HCT116 (cell line): Measurements from ENCODE around the gene WDR31. TPM values are rescaled to one million over a fixed set of nuclear protein-coding genes. Genes with fewer than 3 reads are reported as not detected.

Experiments
- ATAC-seq: fragments of 200-7000 bp; cut with Tn5 transposase; 2 replicates; pipeline ENCODE4 v1.9.1; 2020; ENCODE audit warnings: mild to moderate bottlenecking, moderate library complexity
- BruUV-seq: library from RNA; stranded (reverse); fragments of 400-500 nt; replicated peaks from 2 replicates; lab custom pipeline; 2021; lab: Mats Ljungman, UMichigan
- CTCF ChIA-PET: fragments of 300-600 bp; sonication (Branson Sonifier 250); formaldehyde crosslinking; loops from one replicate; lab custom pipeline; 2021; ENCODE audit warnings: antibody characterized with exemption; lab: Charles Lee
- POLR2A ChIA-PET: fragments of 300-600, 350-600 bp; sonication (Branson Sonifier 250); formaldehyde crosslinking; loops from one replicate; lab custom pipeline; 2021; ENCODE audit warnings: antibody characterized with exemption; lab: Charles Lee
- RAD21 ChIA-PET, 2 experiments: fragments of 300-600 bp; sonication (Branson Sonifier 250); formaldehyde crosslinking; loops; one replicate each; lab custom pipeline; 2023; ENCODE audit warnings: low total read pairs in 2 of 2; ENCODE audit not compliant: uncharacterized antibody in 2 of 2, unreplicated experiment in 2 of 2, low non-redundant PET in 1 of 2; lab: Charles Lee
- DNase-seq: peaks from one replicate; pipeline ENCODE4 v3.0.0-alpha.2; 2010; ENCODE audit warnings: low read depth, low spot score
- H2AFZ ChIP-seq: fragments of 200-600 bp; shearing (Covaris generic), sonication (generic); 2 replicates; pipeline ENCODE4 v1.6.1; 2017; ENCODE audit warnings: low read depth, mixed run types, mixed read lengths, antibody characterized with exemption, low read length; ENCODE audit not compliant: poor library complexity, severe bottlenecking
- H3K27ac ChIP-seq: 2 replicates; pipeline ENCODE4 v1.5.1; 2012; ENCODE audit warnings: low read depth, low read length
- H3K27me3 ChIP-seq: fragments of 200-600 bp; sonication (generic); 2 replicates; pipeline ENCODE4 v1.6.1; 2016; ENCODE audit warnings: mixed run types, low read length, mixed read lengths; ENCODE audit not compliant: insufficient read depth
- H3K36me3 ChIP-seq, 2 experiments: fragments of 200-500 bp in 1 of 2; fragments of 200-600 bp in 1 of 2; sonication (Bioruptor generic) in 1 of 2; sonication (generic) in 1 of 2; 2 replicates each; pipeline versions ENCODE4 v1.5.1 to v1.6.1; 2014 to 2016; ENCODE audit warnings: low read length in 2 of 2, inconsistent platforms in 1 of 2, mixed read lengths in 1 of 2, mixed run types in 1 of 2; ENCODE audit not compliant: insufficient read depth in 2 of 2, control insufficient read depth in 1 of 2
- H3K4me1 ChIP-seq, 2 experiments: fragments of 200-600 bp in 1 of 2; sonication (generic) in 1 of 2; 2 replicates each; pipeline versions ENCODE4 v1.5.1 to v1.6.1; 2012 to 2017; ENCODE audit warnings: low read length in 2 of 2, inconsistent platforms in 1 of 2, mild to moderate bottlenecking in 1 of 2, mixed read lengths in 1 of 2, mixed run types in 1 of 2, moderate library complexity in 1 of 2; ENCODE audit not compliant: insufficient read depth in 2 of 2, control insufficient read depth in 1 of 2
- H3K4me2 ChIP-seq: fragments of 200-600 bp; sonication (generic); 2 replicates; pipeline ENCODE4 v1.6.1; 2017; ENCODE audit warnings: mixed run types, low read length, mixed read lengths
- H3K4me3 ChIP-seq, 2 experiments: fragments of 200-600 bp in 1 of 2; sonication (generic) in 1 of 2; replicated peaks in 1 of 2; 2 replicates each; pipeline ENCODE4 v1.5.1; 2011 to 2016; ENCODE audit warnings: low read length in 2 of 2, control low read depth in 1 of 2, low read depth in 1 of 2, mild to moderate bottlenecking in 1 of 2, mixed read lengths in 1 of 2, mixed run types in 1 of 2
- H3K79me2 ChIP-seq: fragments of 200-600 bp; sonication (generic); 2 replicates; pipeline ENCODE4 v1.6.1; 2017; ENCODE audit warnings: mild to moderate bottlenecking, mixed run types, low read length, moderate library complexity, mixed read lengths; ENCODE audit not compliant: insufficient read depth
- H3K9ac ChIP-seq: fragments of 200-600 bp; sonication (generic); 2 replicates; pipeline ENCODE4 v1.6.1; 2016; ENCODE audit warnings: low read length, mixed read lengths
- H3K9me2 ChIP-seq: fragments of 200-600 bp; sonication (generic), shearing (Covaris generic); 2 replicates; pipeline ENCODE4 v1.6.1; 2017; ENCODE audit warnings: mixed run types, mild to moderate bottlenecking, moderate library complexity; ENCODE audit not compliant: insufficient read depth
- H3K9me3 ChIP-seq, 2 experiments: fragments of 200-500 bp in 1 of 2; fragments of 200-600 bp in 1 of 2; sonication (Bioruptor generic) in 1 of 2; sonication (generic) in 1 of 2; 2 replicates each; pipeline ENCODE4 v1.6.1; 2014 to 2017; ENCODE audit warnings: low read length in 2 of 2, mixed read lengths in 2 of 2, inconsistent platforms in 1 of 2, low read depth in 1 of 2, mild to moderate bottlenecking in 1 of 2, mixed run types in 1 of 2, moderate library complexity in 1 of 2; ENCODE audit not compliant: control insufficient read depth in 1 of 2, insufficient read depth in 1 of 2
- H4K20me1 ChIP-seq: fragments of 200-600 bp; sonication (generic), shearing (Covaris generic); 2 replicates; pipeline ENCODE4 v1.6.1; 2017; ENCODE audit warnings: mixed run types, mild to moderate bottlenecking, moderate library complexity; ENCODE audit not compliant: insufficient read depth
- CBX3 ChIP-seq: IDR thresholded peaks from 2 replicates; pipeline ENCODE4 v1.6.1; 2012; ENCODE audit warnings: low read depth
- EGR1 ChIP-seq: IDR thresholded peaks from 2 replicates; pipeline ENCODE4 v1.6.1; 2012; ENCODE audit warnings: low read depth
- ELF1 ChIP-seq: IDR thresholded peaks from 2 replicates; pipeline ENCODE4 v1.6.1; 2012; ENCODE audit warnings: low read depth, borderline replicate concordance
- EZH2 ChIP-seq: fragments of 200-600 bp; sonication (generic); IDR thresholded peaks from 2 replicates; pipeline ENCODE4 v1.6.1; 2017; ENCODE audit warnings: antibody characterized with exemption, mixed run types
- EZH2phosphoT487 ChIP-seq: fragments of 200-600 bp; IDR thresholded peaks from 2 replicates; pipeline ENCODE4 v1.6.1; 2018; ENCODE audit warnings: antibody characterized with exemption, borderline replicate concordance
- FOSL1 ChIP-seq: IDR thresholded peaks from 2 replicates; pipeline ENCODE4 v1.6.1; 2012; ENCODE audit warnings: low read depth
- JUND ChIP-seq: IDR thresholded peaks from 2 replicates; pipeline ENCODE4 v1.6.1; 2012
- POLR2AphosphoS5 ChIP-seq: IDR thresholded peaks from 2 replicates; pipeline ENCODE4 v1.6.1; 2011; ENCODE audit warnings: mild to moderate bottlenecking, low read depth, low read length, moderate library complexity
- RAD21 ChIP-seq: IDR thresholded peaks from 2 replicates; pipeline ENCODE4 v1.6.1; 2012; ENCODE audit warnings: low read depth, mild to moderate bottlenecking
- SP1 ChIP-seq: IDR thresholded peaks from 2 replicates; pipeline ENCODE4 v1.6.1; 2012; ENCODE audit warnings: low read depth
- SRF ChIP-seq: IDR thresholded peaks from 2 replicates; pipeline ENCODE4 v1.6.1; 2012; ENCODE audit warnings: low read depth
- intact Hi-C: fragments of 100-400 bp; cut with micrococcal nuclease; formaldehyde crosslinking; loops from 2 replicates; pipeline ENCODE4 v1.10.0; 2022
- total RNA-seq: library from RNA; stranded (reverse); gene quantifications from one replicate; pipeline ENCODE4 v1.2.1, GENCODE V29; 2021; ENCODE audit not compliant: unreplicated experiment
- TF ChIP-seq, protein P1 (sequence below): IDR thresholded peaks from 2 replicates; pipeline ENCODE4 v1.6.1; 2012
- TF ChIP-seq, protein P2 (sequence below): IDR thresholded peaks from 2 replicates; pipeline ENCODE4 v1.6.1; 2011; ENCODE audit warnings: mild to moderate bottlenecking, low read length, moderate library complexity; ENCODE audit not compliant: insufficient replicate concordance; ENCODE audit errors: extremely low read depth

WDR31 gene
- total RNA-seq, 1 experiment from 2014 or later, result 5.9 TPM

DNA sequence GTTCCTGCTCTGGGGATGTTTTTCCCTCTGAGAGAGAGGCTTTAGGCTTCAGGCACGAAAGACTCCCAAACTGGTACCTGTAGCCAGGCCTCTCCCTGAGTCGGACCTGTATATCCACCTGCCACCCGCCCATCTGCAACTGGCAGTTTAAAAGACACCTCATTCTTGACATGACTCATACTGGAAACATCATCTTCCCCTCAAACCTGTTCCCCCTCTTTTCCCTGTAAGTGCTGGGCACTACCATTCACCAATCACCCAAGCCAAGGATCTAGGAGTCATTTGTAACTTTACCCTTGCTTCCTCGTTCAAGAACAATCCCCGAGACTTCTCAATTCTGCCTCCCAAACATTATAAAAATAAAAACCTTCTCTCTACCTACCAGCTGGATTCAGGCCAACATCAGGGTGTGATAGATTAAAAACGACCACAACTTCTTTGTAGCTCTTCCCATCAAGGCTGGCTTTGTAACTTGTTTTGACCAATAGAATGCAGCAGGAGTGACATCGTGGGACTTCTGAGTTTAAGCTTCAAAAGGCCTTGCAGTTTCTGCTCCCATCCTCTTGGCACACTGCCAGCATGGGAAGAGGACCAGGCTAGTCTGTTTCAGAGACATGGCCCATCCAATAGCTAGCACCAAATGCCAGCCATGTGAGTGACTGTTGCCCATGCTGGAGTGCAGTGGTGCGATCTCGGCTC is 1.8 kb upstream of the WDR31 start:
- CTCF ChIA-PET, result interaction anchor here (0.7 kb wide), 1 partner anchor 59 kb away, joined by 3 read pairs; the partner anchor contains the start of gene ALAD
- POLR2A ChIA-PET, result interaction anchor here (1.4 to 1.5 kb wide), 2 partner anchors 19 to 35 kb away, joined by 3 read pairs; partner anchors contain the start of gene HDHD3

More for the DNA sequence above, 1.8 kb upstream of the WDR31 start:
- Histone ChIP-seq H3K9me3 (no peaks in the 10 kb centered on the region), H4K20me1 (no peaks in the 10 kb centered on the region), H3K36me3 (no peaks in the 10 kb centered on the region), H3K9me2 (no peaks in the 10 kb centered on the region), H2AFZ (peak overlapping the region; percentile 42), H3K79me2 (no peaks in the 10 kb centered on the region), H3K9ac (no peak overlapping the region), H3K27ac (peak overlapping the region; percentile 24; the same call in 1 of the 2 replicates), H3K4me2 (peak overlapping the region; percentile 88), H3K27me3 (no peaks in the 10 kb centered on the region), H3K4me1 (peaks cover 14 to 28% of the 10 kb centered on the region in 2 experiments), H3K4me3 (peak overlapping the region in 1 of 2 experiments; percentile 16; a peak in 1 of 4 replicates)
- DNase-seq, result peak; percentile 55
- ATAC-seq, result peak; percentile 28; the same call in 1 of the 2 replicates
- intact Hi-C loops, result no loop called here
- BruUV-seq, result no TSS peak
- RAD21 ChIA-PET, result no interaction called here
- TF ChIP-seq ELF1 (no peak), SRF (no peak), FOSL1 (peak; percentile 73), SP1 (peak; percentile 81), RAD21 (no peak), CBX3 (0 out of 2 replicates have a peak, but pooled peaks have one; percentile 12), EZH2 (no peak), POLR2AphosphoS5 (peak; percentile 59; the same call in 1 of the 2 replicates), JUND (peak; percentile 81), EGR1 (no peak), EZH2phosphoT487 (no peak)
- TF ChIP-seq, protein P1, sequence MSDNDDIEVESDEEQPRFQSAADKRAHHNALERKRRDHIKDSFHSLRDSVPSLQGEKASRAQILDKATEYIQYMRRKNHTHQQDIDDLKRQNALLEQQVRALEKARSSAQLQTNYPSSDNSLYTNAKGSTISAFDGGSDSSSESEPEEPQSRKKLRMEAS, result peak; percentile 43; the same call in 1 of the 2 replicates
- TF ChIP-seq, protein P2, sequence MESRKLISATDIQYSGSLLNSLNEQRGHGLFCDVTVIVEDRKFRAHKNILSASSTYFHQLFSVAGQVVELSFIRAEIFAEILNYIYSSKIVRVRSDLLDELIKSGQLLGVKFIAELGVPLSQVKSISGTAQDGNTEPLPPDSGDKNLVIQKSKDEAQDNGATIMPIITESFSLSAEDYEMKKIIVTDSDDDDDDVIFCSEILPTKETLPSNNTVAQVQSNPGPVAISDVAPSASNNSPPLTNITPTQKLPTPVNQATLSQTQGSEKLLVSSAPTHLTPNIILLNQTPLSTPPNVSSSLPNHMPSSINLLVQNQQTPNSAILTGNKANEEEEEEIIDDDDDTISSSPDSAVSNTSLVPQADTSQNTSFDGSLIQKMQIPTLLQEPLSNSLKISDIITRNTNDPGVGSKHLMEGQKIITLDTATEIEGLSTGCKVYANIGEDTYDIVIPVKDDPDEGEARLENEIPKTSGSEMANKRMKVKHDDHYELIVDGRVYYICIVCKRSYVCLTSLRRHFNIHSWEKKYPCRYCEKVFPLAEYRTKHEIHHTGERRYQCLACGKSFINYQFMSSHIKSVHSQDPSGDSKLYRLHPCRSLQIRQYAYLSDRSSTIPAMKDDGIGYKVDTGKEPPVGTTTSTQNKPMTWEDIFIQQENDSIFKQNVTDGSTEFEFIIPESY, result no peak
- TF ChIP-seq, all 23 proteins: peak for 6
